Stimulated activated CD4-positive, alpha-beta T cell treated with anti-CD3 and anti-CD28 coated beads, TNF-alpha, amount 100 ng/mL, for 48 hours (primary cell): ENCODE data around the gene RCHY1.
"Not testable (repeated sequence)": the region's sequence is repeated elsewhere in the genome, so short reads cannot be mapped to it uniquely, and the experiment has no call there.

Experiments
- DNase-seq, 3 donors: peaks; one replicate each; pipeline ENCODE4 v3.0.0-alpha.2; 2020; ENCODE audit warnings: low read depth in 3 of 3

RCHY1 gene

GRCh38 chr4:75514131-75514948 lies at the start of gene RCHY1, which contains the start of gene THAP6:
RCHY1 (minus strand) TSS chr4:75514403; CDS start chr4:75514286, 117 bp downstream.
THAP6 (plus strand) TSS chr4:75514473; CDS start chr4:75515453, 980 bp downstream.
- DNase-seq: peak; percentile 86 to 89 (median 89)

DNA sequence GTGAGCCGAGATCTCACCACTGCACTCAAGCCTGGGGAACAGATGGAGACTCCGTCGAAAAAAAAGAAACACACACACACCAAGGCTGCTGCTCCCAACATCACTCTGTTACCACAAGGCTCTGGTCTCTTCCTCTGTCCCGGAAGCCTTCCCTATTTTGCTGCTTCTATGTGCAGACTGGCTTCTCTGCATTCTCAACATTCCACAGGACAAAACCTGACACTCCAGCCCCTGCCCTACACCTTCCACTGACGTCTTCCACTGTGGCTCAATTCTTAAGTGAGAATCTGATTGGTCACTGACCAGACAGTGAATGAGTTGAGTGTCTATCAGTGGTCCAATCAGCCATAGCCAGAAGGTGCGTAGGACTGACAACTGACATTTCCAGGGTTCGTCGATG lies 47.6 kb upstream of the RCHY1 start:
- DNase-seq: no peak

DNA sequence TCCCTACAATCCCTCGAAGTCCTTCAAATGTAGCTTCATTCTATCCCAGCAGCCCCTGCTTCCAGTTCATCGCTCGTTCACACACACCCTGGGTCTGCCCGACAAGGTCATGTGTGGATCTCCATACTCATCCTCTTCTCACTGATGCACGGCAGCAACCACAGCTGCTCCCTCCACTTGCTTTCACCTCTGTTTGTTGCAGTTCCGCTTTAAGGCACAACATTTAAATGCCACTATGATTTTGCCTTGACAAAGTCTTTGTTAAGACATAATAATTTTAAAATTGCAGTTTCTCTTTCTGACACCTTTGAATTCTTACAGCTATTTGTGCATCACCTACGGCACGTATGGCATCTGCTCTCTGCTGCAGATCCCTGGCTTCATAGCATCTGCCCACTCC lies 43.5 kb upstream of the RCHY1 start:
- DNase-seq: no peak

- DNase-seq: peak in 2 of 3 donors; percentile 1 to 3
Measured at GRCh38 chr4:75555294-75556164, 41.3 kb upstream of the RCHY1 start, which contains the start of gene ODAPH. ODAPH (plus strand) TSS chr4:75556066; CDS start chr4:75556083, 17 bp downstream.

- DNase-seq: no peak
Measured at GRCh38 chr4:75552452-75552851, 38.2 kb upstream of the RCHY1 start.

DNA sequence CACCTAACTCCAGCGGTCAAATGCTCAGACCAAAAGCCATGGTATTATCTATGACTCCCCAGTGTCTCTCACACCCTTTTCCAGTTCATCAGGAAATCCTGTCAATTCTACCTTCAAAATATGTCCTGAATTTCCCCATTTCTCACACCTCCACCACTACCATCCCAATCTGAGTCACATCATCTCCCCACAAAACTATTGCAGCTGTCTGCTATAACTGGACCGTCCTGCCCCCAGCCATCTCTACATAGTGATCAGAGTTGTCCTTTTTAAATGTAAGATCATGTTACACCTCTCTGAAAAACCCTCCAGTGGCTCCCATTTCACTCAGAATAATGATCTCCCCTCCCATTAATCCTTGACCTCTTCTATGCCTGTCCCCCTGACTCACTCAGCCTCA lies 34.8 kb upstream of the RCHY1 start:
- DNase-seq: no peak

DNA sequence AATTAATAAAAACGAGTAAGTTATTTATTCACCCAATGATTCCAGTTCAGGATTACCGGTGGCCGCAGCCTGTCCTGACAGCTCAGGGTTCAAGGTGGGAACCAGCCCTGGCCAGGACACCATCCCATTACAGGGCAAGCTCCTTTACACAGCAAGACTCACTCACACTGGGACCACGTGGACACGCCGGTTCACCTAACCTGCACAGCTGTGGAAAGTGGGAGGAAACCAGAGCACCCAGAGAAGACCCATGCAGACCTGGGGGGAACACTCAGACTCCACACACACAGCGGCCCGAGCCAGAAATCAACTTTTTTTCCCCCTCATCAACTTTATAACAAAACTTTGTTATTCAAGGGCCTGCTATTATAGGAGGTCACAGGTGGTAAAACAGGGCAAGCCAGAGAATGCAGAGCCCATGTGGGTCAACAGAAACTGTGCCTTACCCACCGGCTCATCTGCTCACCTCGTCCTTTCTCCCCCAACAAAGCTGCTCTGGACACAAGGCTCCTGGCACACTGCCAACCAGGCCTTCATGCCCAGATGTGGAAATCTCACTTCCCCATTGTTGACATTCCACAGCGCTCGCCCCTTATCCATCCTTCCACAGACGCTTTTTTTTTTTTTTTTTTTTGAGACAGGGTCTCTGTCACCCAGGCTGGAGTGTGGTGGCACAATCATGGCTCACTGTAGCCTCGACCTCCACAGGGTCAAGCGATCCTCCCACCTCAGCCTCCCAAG lies 33.6 kb upstream of the RCHY1 start:
- no peak for DNase-seq

- DNase-seq: no peak
Measured at GRCh38 chr4:75545526-75545925, 31.3 kb upstream of the RCHY1 start.

DNA sequence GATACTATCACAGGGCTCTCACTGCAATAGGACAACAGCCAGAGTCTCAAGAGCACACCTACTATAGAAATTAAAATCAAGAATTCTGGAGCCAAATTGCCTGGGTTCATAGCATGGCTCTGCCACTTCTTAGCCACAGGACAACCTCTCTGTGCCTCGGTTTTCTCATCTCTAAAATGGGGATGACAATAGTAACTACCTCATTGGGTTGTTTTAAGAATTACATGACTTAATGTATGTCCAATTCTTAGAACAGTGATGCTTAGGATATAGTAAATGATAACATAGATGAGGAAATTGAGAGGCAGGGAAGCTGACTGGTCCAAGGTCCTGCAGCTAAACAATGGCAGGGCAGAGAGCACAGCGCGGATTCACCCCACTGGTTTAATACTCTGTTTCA lies 30.7 kb upstream of the RCHY1 start:
- no peak for DNase-seq

- not testable (repeated sequence) for DNase-seq
Measured at GRCh38 chr4:75544220-75544619, 30.0 kb upstream of the RCHY1 start.

GRCh38 chr4:75542824-75543223 lies 28.6 kb upstream of the RCHY1 start:
- DNase-seq: no peak

- DNase-seq: not testable (repeated sequence)
Measured at GRCh38 chr4:75537308-75537707, 23.1 kb upstream of the RCHY1 start.

DNA sequence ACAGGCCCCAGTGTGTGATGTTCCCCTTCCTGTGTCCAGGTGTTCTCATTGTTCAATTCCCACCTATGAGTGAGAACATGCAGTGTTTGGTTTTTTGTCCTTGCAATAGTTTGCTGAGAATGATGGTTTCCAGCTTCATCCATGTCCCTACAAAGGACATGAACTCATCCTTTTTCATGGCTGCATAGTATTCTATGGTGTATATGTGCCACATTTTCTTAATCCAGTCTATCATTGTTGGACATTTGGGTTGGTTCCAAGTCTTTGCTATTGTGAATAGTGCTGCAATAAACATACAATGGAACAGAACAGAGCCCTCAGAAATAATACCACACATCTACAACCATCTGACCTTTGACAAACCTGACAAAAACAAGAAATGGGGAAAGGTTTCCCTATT lies 19.7 kb upstream of the RCHY1 start:
- not testable (repeated sequence) for DNase-seq

GRCh38 chr4:75533339-75533887 lies 19.2 kb upstream of the RCHY1 start:
- not testable (repeated sequence) for DNase-seq

DNA sequence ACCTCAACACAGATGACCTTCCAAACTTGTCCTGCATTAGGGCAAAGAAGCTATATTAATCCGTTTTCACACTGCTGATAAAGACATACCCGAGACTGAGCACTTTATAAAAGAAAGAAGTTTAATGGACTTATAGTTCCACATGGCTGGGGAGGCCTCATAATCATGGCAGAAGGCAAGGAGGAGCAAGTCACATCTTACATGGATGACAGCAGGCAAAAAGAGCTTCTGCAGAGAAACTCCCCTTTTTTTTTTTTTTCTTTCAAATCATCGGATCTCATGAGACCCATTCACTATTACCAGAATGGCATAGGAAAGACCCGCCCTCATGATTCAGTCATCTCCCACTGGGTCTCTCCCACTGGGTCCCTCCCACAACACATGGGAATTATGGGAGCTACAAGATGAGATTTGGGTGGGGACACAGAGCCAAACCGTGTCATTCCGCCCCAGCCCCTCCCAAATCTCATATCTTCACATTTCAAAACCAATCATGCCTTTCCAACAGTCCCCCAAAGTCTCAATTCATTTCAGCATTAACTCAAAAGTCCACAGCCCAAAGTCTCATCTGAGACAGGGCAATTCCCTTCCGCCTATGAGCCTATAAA lies 17.4 kb upstream of the RCHY1 start:
- DNase-seq: not testable (repeated sequence)

DNA sequence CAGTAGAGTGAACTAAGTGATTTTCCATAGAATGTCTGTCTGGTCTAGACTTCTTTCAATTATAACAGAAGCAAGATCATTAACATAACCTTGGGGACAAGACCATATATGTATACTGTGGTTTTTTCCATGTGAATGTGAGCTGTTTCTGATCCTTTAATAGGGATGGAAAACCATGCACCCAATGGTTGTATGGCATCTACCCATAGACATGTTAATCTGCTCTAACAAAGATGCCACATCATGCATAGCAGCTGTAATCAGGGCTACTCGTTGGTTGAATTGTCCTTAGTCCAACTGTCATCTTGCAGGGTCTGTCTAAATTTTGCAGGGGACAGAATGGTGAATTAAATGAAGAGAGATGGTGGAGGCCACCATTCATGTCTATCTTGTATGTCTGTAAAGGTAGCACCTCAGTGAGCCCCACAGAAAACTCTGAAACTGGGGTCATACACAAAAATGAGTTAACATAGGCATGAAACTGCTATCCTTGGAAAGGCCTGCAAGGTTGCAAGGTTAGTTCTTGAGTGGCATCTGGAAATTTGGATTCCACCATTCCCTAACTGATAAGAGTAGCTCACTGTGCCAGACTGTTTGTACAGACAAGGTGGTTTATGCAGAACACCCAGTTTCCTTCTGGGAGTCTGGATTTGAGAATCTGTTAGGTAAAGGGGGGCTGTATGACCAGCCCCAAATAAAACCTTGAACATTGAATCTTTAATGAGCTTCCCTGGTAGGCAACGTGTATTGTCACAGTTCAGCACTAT lies 16.5 kb upstream of the RCHY1 start:
- DNase-seq: no peak

DNA sequence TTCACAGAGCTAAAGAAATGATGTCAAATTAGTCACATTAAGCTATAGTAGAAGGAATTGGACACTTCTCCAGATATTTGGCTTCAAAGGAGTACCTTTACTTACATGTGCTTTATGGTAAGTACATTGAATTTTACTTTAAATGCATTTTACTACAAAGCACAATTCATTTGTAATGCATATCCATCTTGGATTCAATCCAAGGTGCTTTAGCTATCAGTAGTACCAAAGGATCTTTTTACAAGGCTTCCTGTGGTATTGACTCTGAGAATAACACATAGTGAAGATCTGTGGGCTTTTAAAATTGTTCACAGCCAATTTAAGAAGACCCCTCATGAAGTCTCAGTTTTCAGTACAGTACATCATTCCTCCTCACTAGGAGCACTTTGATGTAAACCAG lies 13.3 kb upstream of the RCHY1 start:
- no peak for DNase-seq

DNA sequence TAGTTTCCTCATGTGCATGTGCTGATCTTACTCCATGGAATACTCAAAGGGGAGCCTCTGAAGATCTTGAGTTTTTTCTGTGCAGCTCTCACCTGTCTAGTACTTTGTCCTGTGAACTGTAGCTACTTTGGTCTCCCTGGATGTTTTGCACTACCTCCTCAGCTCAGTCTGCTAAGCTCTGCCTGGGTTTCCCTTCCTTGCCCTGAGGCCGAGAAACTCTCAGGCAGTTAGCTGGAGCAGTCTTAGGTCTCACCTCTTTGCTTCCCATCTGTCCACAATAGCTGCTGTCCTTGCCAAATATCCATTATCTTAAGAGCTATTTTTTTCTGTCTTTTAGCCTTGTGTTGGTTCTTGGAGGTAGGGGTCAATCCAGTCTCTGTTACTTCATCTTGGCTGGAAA lies 11.7 kb upstream of the RCHY1 start:
- no peak for DNase-seq

GRCh38 chr4:75525086-75525485 lies 10.9 kb upstream of the RCHY1 start:
- DNase-seq: no peak

DNA sequence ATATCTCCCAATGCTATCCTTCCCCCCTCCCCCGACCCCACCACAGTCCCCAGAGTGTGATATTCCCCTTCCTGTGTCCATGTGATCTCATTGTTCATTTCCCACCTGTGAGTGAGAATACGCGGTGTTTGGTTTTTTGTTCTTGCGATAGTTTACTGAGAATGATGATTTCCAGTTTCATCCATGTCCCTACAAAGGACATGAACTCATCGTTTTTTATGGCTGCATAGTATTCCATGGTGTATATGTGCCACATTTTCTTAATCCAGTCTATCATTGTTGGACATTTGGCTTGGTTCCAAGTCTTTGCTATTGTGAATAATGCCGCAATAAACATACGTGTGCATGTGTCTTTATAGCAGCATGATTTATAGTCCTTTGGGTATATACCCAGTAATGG lies 5.2 kb upstream of the RCHY1 start:
- not testable (repeated sequence) for DNase-seq
